NB4 (cell line): ENCODE results near the gene TMEM132E.

ENCODE experiments used
- DNase-seq: peaks from one replicate; pipeline ENCODE4 v3.0.0; 2010; ENCODE audit warnings: low read depth
- H3K4me3 ChIP-seq: one replicate; pipeline ENCODE4 v1.5.1; 2011; ENCODE audit warnings: mild to moderate bottlenecking, low read depth, low read length, moderate library complexity
- MAX ChIP-seq: IDR thresholded peaks from 2 replicates; pipeline ENCODE4 v1.6.1; 2011; ENCODE audit warnings: low read depth, low read length
- MYC ChIP-seq: IDR thresholded peaks from 2 replicates; pipeline ENCODE4 v1.6.1; 2011; ENCODE audit warnings: low read depth, low read length
- POLR2A ChIP-seq: IDR thresholded peaks from 2 replicates; pipeline ENCODE4 v1.6.1; 2011; ENCODE audit warnings: mild to moderate bottlenecking; ENCODE audit not compliant: insufficient read length; ENCODE audit errors: extremely low read depth
- TF ChIP-seq, protein P1 (sequence below): IDR thresholded peaks from one replicate; pipeline ENCODE4 v1.5.1; 2012; ENCODE audit warnings: low read depth, low read length

TMEM132E gene

DNA sequence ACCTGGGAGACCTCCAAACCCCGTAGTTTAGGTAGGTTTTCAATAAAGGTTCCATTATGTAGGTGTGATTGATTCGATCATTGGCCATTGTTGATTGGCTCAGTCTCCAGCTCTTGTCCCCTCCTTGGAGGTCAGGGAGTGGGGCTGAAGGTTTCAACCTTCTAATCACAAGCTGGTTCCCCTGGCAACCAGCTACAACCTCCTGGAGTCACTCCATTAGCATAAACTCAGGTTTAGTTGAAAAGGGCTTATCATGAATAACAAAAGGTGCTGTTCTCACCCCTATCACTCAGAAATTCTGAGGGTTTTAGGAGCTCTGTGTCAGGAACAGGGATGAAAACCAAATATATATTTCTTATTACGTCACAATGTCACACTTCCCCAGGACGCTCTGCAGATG is 28.5 kb downstream of the TMEM132E start:
- TF ChIP-seq, protein P1, sequence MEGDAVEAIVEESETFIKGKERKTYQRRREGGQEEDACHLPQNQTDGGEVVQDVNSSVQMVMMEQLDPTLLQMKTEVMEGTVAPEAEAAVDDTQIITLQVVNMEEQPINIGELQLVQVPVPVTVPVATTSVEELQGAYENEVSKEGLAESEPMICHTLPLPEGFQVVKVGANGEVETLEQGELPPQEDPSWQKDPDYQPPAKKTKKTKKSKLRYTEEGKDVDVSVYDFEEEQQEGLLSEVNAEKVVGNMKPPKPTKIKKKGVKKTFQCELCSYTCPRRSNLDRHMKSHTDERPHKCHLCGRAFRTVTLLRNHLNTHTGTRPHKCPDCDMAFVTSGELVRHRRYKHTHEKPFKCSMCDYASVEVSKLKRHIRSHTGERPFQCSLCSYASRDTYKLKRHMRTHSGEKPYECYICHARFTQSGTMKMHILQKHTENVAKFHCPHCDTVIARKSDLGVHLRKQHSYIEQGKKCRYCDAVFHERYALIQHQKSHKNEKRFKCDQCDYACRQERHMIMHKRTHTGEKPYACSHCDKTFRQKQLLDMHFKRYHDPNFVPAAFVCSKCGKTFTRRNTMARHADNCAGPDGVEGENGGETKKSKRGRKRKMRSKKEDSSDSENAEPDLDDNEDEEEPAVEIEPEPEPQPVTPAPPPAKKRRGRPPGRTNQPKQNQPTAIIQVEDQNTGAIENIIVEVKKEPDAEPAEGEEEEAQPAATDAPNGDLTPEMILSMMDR, result no peak
- TF ChIP-seq MAX, result no peak
- no peak for TF ChIP-seq MYC
- no peak for TF ChIP-seq POLR2A
- H3K4me3 ChIP-seq, result no peak overlapping the region
- DNase-seq, result no peak

DNA sequence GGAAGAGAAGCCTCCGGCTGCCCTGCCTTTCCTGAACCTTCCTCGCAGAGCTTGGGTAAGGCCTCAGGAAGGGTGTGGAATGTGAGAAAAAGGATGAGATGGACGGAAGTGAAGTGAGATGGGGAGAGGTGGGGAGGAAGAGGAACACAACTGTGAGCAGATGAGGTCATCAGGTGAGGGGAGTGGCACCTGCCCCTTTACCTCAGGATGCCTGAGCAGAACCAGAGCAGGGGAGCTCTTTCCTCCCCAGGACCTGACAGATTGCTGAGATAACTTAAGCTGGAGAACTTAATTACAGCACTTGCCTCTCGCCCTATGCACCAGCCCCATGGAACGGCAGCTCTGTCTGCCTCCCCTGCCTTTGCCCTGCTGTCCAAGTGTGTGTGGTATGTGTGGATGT is 29.8 kb downstream of the TMEM132E start:
- DNase-seq, result no peak
- no peak overlapping the region for H3K4me3 ChIP-seq
- TF ChIP-seq MYC (no peak), MAX (no peak), POLR2A (no peak)
- TF ChIP-seq, protein P1, result no peak

GRCh38 chr17:34610039-34610438 is 30.7 kb downstream of the TMEM132E start:
- no peak for DNase-seq

GRCh38 chr17:34610506-34610905 is 31.1 kb downstream of the TMEM132E start:
- no peak for DNase-seq
- no peak overlapping the region for H3K4me3 ChIP-seq
- TF ChIP-seq MAX (no peak), MYC (no peak), POLR2A (no peak)
- TF ChIP-seq, protein P1, result no peak

More at GRCh38 chr17:34610039-34610438, 30.7 kb downstream of the TMEM132E start:
- TF ChIP-seq, protein P1, result no peak
- TF ChIP-seq POLR2A, result no peak
- no peak for TF ChIP-seq MAX
- TF ChIP-seq MYC, result no peak
- no peak overlapping the region for H3K4me3 ChIP-seq

- DNase-seq, result no peak
- H3K4me3 ChIP-seq, result no peak overlapping the region
- TF ChIP-seq POLR2A, result no peak
- no peak for TF ChIP-seq MAX
- no peak for TF ChIP-seq MYC
Observed at GRCh38 chr17:34613064-34614019, 34.0 kb downstream of the TMEM132E start.

DNA sequence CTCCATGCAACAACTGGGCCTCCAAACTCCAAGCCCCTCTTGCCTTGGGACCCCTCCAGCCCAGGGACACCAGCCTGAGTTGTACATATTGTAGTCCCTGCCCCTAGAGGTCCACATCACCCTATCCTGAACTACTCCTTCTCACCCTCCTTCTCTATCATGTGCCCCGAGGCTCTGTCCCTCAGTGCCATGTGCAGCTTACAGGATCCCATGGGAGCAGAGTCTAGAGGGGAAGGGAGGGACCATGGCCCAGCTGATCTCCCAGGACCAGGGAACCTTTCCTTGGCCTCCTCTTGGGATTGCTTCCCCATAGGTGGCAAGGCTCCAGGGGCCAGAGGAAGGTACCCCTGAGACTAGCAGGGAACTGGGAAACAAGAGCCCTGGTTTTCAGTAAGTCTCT is 35.3 kb downstream of the TMEM132E start:
- no peak overlapping the region for H3K4me3 ChIP-seq
- no peak for TF ChIP-seq MAX
- no peak for TF ChIP-seq POLR2A
- TF ChIP-seq MYC, result no peak
- TF ChIP-seq, protein P1, result no peak
- no peak for DNase-seq
